ENCODE measurements around the gene STIM2.
"Not testable (repeated sequence)": the region's sequence is repeated elsewhere in the genome, so short reads cannot be mapped to it uniquely, and the experiment has no call there.

The STIM2 gene

DNA sequence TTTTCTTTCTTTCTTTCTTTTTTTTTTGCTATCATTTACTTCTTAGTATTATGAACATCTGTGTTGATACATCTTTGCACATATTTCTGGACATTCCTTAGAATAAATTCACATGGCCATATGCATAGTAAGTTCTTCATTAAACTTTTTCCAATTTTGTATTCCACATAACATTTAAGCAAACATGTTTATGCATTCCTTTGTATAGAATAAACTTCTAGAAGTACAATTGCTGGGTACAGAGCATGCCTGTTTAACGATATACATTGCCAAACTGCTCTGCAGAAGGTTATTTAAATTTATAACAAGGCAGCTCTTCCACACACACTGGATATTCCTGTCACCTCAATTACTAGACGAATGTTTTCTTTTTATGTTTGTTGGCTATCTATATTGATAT, 36.0 kb upstream of the STIM2 start:
- TF ChIP-seq POLR2A (IDR thresholded peaks at IDR 0.05; ENCODE audit: low read depth, low read length) = no peak
- DNase-seq (ENCODE audit: insufficient read length, low spot score) (no peak), FAIRE-seq (no peak)

DNA sequence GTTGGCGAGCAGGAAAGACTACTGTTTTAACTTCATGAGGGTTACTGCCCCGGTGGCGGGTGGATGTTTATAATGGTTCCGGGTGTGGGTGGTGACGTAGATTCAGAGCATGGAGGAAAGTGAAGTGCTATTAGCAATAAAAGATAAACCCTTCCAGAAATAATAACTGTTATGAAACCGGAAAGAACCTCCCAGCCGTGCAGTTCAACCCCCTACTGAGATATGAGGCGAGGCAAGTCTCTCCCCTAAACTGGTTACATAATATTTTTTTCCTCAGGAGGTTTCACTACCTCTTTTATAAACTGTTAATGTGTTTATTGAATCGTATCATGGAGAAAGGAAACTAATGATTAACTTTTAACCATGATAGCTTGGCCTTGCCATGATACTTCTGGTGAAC, 33.9 kb upstream of the STIM2 start:
- TF ChIP-seq POLR2A (IDR thresholded peaks at IDR 0.05; ENCODE audit: low read depth, low read length) = no peak
- FAIRE-seq (no peak), DNase-seq (ENCODE audit: insufficient read length, low spot score) (no peak)

DNA sequence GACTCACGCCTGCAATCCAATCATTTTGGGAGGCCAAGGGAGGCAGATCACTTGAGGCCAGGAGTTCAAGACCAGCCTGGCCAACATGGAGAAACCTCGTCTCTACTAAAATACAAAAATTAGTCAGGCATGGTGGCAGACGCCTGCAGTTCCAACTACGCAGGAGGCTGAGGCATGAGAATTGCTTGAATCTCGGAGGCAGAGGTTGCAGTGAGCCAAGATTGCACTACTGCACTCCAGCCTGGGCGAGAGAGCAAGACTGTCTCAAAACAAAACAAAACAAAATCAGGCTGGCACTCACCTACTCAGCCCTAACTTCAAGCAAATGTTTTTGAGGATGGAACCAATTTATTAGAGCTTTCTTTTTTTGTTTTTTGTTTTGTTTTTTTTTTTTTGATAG, 33.3 kb upstream of the STIM2 start:
- FAIRE-seq; DNase-seq (ENCODE audit: insufficient read length, low spot score): not testable (repeated sequence)

DNA sequence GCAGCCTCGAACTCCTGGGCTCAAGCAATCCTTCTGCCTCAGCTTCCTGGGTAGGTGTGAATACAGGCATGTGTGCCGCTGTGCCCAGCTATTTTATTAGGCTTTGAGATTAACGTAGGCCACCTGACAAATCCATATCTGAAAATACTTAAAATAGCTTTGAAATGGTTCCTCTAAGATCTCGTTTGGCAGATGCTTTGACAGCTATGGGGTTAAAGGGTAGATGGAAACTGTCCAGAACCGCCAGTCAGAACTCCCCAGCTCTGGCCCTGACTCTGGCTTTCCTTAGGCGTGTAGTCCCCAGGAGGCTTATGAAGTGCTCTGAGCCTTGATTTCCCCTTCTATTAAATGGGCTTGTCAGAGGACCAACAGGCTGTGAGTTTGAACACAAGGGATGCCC, 32.8 kb upstream of the STIM2 start:
- DNase-seq (ENCODE audit: insufficient read length, low spot score) = no peak
- FAIRE-seq = no peak
- TF ChIP-seq POLR2A (IDR thresholded peaks at IDR 0.05; ENCODE audit: low read depth, low read length) = no peak

DNA sequence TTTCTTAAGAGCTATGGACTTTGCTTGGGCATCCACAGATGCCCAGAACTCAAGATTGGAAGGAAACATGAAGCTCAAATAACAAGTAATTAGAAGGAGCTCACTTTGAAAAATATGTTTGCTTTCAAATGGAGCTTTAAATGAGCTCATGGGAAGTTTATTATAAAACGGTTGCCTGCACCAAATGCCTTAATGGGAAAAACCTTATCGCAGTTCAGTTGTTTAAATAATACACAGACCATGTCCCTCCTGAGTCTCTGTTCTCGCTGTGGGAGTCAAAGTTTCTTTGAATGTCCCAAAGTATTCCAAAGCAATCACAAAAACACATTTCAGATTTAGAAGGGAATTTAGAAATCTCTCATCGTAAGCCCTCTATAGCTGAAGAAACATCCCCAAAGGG, 31.6 kb upstream of the STIM2 start:
- TF ChIP-seq POLR2A (IDR thresholded peaks at IDR 0.05; ENCODE audit: low read depth, low read length) = no peak
- no peak for DNase-seq (ENCODE audit: insufficient read length, low spot score)
- FAIRE-seq = no peak

DNA sequence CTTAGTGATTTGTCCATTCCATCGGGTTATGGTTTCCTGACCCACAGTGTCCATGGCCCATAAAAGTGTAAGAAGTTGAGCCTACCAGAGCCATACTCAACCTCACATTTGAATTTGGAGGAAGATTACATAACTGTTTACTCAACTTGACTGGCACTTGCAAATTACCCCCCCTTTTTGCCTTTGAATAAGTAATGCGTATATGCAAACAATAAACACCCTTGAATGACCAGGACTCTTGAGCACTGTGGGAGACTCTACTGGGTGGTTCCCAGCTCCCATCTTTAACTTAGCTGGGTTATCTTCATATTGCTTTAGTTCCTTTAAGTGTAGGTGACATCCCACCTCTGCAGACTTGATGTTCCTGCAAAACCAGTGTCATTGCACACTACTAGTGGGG, 30.6 kb upstream of the STIM2 start:
- no peak for TF ChIP-seq POLR2A (IDR thresholded peaks at IDR 0.05; ENCODE audit: low read depth, low read length)
- no peak for FAIRE-seq
- DNase-seq (ENCODE audit: insufficient read length, low spot score) = no peak

DNA sequence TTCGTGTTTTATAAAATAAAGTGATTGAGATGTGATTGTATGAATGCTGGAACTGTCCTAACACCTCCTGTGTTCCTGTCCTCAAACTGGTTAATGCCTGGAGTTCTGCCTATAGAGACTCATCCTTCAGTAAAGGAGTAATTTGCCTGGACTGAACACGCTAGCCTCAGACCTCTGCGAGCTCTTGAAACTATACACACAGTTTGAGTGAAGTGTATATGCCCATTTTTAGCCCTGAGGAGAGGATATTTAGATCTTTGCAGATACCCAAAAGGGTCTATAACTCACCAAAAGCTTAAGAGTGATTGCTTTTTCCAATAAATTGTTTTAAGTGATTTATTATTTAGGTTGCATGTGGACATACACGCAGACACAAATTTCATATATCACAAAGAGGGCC, 29.9 kb upstream of the STIM2 start:
- FAIRE-seq (no peak), DNase-seq (ENCODE audit: insufficient read length, low spot score) (no peak)
- no peak for TF ChIP-seq POLR2A (IDR thresholded peaks at IDR 0.05; ENCODE audit: low read depth, low read length)

DNA sequence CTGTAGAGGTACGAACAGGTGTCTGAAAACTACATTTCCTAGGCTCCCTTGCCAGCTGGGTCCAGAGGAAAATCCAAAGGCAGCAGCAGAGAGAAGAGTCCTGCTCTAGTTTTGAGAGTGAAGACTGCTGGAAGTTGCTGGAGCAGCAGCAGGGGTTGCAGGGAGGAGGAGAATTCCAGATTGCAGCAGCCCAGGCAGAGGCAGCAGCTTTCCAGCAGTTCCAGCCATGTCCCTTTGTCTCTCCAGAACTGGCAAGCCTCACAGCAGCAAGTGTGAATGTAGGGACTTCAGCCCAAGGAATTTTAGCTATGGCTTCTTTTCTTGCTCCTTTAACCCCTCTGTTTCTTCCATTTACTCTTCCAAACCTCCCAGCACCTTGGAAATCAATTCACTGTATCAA, 24.1 kb upstream of the STIM2 start:
- DNase-seq (ENCODE audit: insufficient read length, low spot score) (no peak), FAIRE-seq (no peak)
- no peak for TF ChIP-seq POLR2A (IDR thresholded peaks at IDR 0.05; ENCODE audit: low read depth, low read length)

DNA sequence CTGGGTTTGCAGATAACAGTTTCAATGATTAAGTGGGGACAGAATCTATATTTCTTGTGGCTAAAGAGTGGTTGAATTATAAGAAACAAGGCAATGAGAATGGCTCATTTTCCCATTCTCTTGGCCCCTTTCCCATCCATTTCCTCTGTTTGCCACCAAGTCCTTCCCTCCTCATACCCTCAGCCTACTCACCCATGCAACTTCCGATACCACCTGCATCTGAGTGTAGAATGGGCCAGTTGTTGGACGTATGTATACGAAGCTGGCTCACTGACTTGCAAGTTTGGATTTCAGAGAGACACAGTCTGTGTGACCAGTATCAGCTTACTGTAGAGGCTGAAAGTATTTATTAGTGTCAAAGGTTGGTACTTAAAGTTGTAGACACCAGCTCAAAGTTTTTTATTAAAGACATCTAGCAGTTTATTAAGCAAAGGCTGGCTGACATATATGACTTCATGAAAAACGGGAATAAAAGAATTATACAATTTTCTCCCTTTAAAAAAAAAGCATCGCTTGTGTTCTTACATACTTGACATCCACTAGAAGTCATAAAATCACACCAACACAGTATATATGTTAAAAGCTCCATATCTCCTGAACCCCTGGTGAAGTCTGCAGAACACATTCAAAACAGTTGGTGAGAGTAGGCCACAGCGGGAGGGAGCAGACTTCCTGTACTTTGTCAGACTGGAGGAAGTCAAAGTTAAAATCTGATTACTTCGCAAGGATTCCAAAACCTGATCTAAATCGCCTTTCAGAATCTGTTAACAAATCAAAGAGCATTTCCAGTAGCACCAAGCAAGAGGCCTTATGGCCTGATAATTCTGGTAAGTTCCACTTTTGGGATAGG, 22.4 kb upstream of the STIM2 start:
- TF ChIP-seq POLR2A (IDR thresholded peaks at IDR 0.05; ENCODE audit: low read depth, low read length) = no peak
- FAIRE-seq (no peak), DNase-seq (ENCODE audit: insufficient read length, low spot score) (no peak)

DNA sequence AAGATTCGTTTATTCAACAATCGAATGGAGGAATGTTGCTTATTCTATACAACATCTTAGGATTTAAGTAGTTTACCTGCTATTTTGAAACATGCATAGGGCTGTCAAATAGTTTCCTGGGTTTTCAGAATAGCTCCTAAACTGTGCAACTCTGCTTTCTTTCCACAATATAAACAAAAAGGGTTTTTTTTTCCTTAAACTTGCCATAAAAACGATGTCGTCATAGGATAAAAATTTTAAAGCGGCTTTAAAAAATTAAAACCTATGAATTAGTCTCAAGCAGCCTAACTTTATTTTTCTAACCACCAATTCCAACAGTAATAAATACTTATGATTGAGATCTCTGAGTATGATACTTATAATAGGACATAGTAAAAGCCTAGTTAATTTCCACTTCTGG, 21.6 kb upstream of the STIM2 start:
- no peak for TF ChIP-seq POLR2A (IDR thresholded peaks at IDR 0.05; ENCODE audit: low read depth, low read length)
- FAIRE-seq = no peak
- no peak for DNase-seq (ENCODE audit: insufficient read length, low spot score)

DNA sequence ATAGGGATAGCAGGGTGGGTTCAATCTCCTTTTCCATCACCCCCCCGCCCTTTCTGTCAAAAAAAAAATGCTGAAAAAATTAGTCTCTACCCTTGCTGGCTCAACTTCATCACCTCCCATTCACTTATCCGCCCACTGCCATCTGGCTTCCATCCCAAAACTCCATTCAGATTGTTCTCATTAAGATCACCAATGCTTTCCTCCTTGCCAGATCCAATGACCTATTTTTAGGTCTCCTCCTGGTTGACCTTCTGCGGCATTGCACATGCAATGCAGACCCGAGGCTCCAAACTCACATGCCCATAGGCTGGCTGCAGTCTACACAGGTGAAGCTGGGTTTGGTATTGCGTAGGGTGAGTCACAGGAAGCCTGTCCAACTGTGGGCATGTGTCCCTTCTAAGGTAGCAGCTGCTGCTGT, 21.1 kb upstream of the STIM2 start:
- no peak for TF ChIP-seq POLR2A (IDR thresholded peaks at IDR 0.05; ENCODE audit: low read depth, low read length)
- FAIRE-seq = no peak
- DNase-seq (ENCODE audit: insufficient read length, low spot score) = no peak

DNA sequence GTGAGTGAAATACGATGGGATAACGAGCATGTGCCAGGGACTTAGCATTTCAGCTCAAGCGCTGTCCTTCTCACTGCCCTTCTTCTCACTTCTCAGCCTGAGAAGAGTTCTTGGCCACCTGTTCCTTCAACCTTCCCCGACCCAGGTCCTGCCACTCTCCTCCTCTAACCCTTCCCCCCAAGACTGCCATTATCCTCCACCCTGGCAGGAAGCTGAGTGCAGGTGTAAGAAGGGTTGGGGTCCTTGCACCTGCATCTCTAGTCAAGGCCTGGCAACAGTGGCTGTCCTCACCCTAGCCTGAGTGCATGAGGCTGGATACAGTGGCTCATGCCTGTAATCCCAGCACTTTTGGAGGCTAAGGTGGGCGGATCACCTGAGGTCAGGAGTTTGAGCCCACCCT, 19.9 kb upstream of the STIM2 start:
- DNase-seq (ENCODE audit: insufficient read length, low spot score) (no peak), FAIRE-seq (no peak)
- TF ChIP-seq POLR2A (IDR thresholded peaks at IDR 0.05; ENCODE audit: low read depth, low read length) = no peak

DNA sequence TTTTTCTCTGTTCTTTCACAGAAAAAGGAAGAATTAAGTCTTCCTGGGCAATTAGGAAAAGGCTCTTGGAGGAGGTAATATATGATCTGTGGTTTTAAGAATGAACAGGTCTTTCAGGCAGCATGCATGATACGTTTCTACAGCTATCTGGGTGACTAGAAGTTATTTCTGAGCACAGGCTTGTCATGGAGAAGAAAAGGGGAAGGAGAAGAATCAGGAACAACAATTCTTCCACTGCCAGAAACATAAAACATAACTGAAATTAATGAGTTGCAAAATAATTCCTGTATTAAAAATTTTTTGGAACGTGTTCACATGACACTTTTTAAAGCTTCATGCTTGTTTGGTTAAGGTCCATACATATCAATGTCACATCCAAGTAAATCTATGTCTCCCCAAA, 17.7 kb upstream of the STIM2 start:
- no peak for FAIRE-seq
- TF ChIP-seq POLR2A (IDR thresholded peaks at IDR 0.05; ENCODE audit: low read depth, low read length) = no peak
- DNase-seq (ENCODE audit: insufficient read length, low spot score) = no peak

DNA sequence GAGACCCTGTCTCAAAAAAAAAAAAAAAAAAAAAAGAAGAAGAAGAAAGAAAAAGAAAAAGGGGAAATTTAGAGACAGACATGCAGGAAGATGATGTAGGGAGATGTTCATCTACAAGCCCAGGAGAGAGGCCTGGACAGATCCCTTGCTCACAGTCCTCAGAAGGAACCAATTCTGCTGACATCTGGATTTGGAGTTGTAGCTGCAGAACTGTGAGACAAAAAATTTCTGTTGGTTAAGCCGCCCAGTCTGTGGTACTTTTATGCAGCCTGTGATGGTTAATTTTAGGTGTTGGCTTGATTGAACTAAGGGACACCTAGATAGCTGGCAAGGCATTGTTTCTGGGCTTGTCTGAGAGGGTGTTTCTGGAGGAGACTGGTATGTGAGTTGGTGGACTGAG, 10.1 kb upstream of the STIM2 start:
- DNase-seq (ENCODE audit: insufficient read length, low spot score) (no peak), FAIRE-seq (no peak)
- no peak for TF ChIP-seq POLR2A (IDR thresholded peaks at IDR 0.05; ENCODE audit: low read depth, low read length)

DNA sequence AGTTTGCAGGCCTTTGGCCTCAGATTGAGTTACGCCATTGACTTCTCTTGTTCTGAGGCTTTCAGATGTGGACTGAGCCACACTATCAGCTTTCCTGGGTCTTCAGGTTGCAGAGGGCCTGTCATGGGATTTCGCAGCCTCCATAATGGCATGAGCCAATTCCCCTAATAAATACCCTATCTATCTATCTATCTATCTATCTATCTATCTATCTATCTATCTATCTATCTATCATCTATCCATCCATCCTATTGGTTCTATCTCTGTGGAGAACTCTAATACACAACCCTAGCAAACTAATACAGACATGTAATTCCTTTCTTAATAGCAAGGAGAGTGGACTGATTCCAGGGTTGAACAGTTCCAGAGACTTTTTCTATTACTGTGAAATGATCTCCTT, 9.5 kb upstream of the STIM2 start:
- FAIRE-seq = no peak
- DNase-seq (ENCODE audit: insufficient read length, low spot score) = no peak
- TF ChIP-seq POLR2A (IDR thresholded peaks at IDR 0.05; ENCODE audit: low read depth, low read length) = no peak

DNA sequence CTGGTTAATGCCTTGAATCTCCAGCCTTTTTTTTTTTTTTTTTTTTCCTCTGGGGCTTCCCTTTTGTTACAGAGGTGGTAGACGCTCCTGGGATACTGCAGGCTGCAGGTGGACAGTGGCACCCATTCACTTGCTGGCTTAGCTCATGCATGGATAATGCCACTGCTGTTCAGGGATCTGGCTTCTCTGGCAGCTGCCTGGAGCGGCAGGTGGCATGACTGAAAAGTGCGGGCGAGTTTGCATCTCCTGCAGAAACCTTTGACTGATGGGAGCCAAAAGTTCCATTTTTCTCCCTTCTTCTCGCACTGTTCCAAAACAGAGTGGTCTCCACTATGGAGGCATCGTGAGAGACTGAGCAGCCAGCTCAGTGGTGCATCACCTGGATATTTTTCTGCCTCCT, 5.9 kb upstream of the STIM2 start:
- FAIRE-seq = no peak
- no peak for TF ChIP-seq POLR2A (IDR thresholded peaks at IDR 0.05; ENCODE audit: low read depth, low read length)
- DNase-seq (ENCODE audit: insufficient read length, low spot score) = no peak

All from H54 (cell line).